HepG2 (cell line): ENCODE results near the gene PHKG1. TPM values are rescaled to one million over a fixed set of nuclear protein-coding genes. Genes with fewer than 3 reads are reported as not detected.
A peak's percentile ranks its signal among the peaks of the same experiment; 100 is the strongest.

ENCODE experiments used
- CBX1 ChIP-seq: IDR thresholded peaks from one replicate; pipeline ENCODE4 v1.6.1; 2016; ENCODE audit warnings: antibody characterized with exemption, low read depth
- GTF3A ChIP-seq: sonication (generic); formaldehyde crosslinking; conservative IDR thresholded peaks from 2 replicates; pipeline ENCODE4 v1.4.0; 2020; ENCODE audit warnings: mild to moderate bottlenecking, missing genetic modification reagents
- KAT8 ChIP-seq: IDR thresholded peaks from 2 replicates; pipeline ENCODE4 v1.6.1; 2016; ENCODE audit warnings: missing genetic modification reagents, missing compliant biosample characterization
- KLF15 ChIP-seq: sonication (generic); formaldehyde crosslinking; IDR thresholded peaks from 2 replicates; pipeline ENCODE4 v1.8.1; 2023; ENCODE audit warnings: borderline replicate concordance, mild to moderate bottlenecking, inconsistent platforms, missing genetic modification reagents, mixed read lengths
- MLLT10 ChIP-seq: sonication (generic); formaldehyde crosslinking; IDR thresholded peaks from 2 replicates; pipeline ENCODE4 v1.4.0; 2020; ENCODE audit warnings: missing genetic modification reagents
- MZF1 ChIP-seq: sonication (generic); formaldehyde crosslinking; IDR thresholded peaks from 2 replicates; pipeline ENCODE4 v1.8.1; 2023; ENCODE audit warnings: mild to moderate bottlenecking, missing genetic modification reagents, borderline replicate concordance
- PHB2 ChIP-seq: fragments of 450-650 bp; IDR thresholded peaks from 2 replicates; pipeline ENCODE4 v1.6.1; 2018; ENCODE audit not compliant: partially characterized antibody
- PHF8 ChIP-seq: sonication (generic); formaldehyde crosslinking; IDR thresholded peaks from 2 replicates; pipeline ENCODE4 v1.5.0; 2020; ENCODE audit warnings: missing genetic modification reagents
- SNAI1 ChIP-seq: sonication (generic); formaldehyde crosslinking; IDR thresholded peaks from 2 replicates; pipeline ENCODE4 v1.5.0; 2020; ENCODE audit warnings: mild to moderate bottlenecking, missing genetic modification reagents, borderline replicate concordance
- ZBTB25 ChIP-seq: IDR thresholded peaks from 2 replicates; pipeline ENCODE4 v1.6.1; 2018; ENCODE audit warnings: missing genetic modification reagents
- ZBTB7A ChIP-seq: sonication (generic); formaldehyde crosslinking; IDR thresholded peaks from 2 replicates; pipeline ENCODE4 v1.8.0; 2022; ENCODE audit warnings: mild to moderate bottlenecking, missing genetic modification reagents
- ZNF331 ChIP-seq: sonication (generic); formaldehyde crosslinking; IDR thresholded peaks from 2 replicates; pipeline ENCODE4 v1.4.0; 2020; ENCODE audit warnings: missing genetic modification reagents
- ZNF44 ChIP-seq: sonication (generic); formaldehyde crosslinking; IDR thresholded peaks from 2 replicates; pipeline ENCODE4 v1.5.1; 2020; ENCODE audit warnings: mild to moderate bottlenecking, missing genetic modification reagents
- ZNF713 ChIP-seq: sonication (generic); formaldehyde crosslinking; IDR thresholded peaks from 2 replicates; pipeline ENCODE4 v1.4.0; 2020; ENCODE audit warnings: mild to moderate bottlenecking, missing genetic modification reagents
- ZSCAN22 ChIP-seq: sonication (generic); formaldehyde crosslinking; IDR thresholded peaks from 2 replicates; pipeline ENCODE4 v1.4.0; 2020; ENCODE audit warnings: mild to moderate bottlenecking, missing genetic modification reagents
- polyA plus RNA-seq, 8 experiments: library from polyadenylated mRNA; depleted of rRNA in 3 of 8; stranded (reverse) in 7 of 8; unstranded in 1 of 8; fragments of >200 nt; fragmentation: Illumina TruSeq in 4 of 8; extraction: Trizol in 4 of 8; gene quantifications; 2 replicates each; pipeline versions ENCODE4 v1.2.1 to v1.2.3, GENCODE V29; 2011 to 2016; ENCODE audit warnings: low read depth in 4 of 8, missing spikeins in 1 of 8, mixed read lengths in 1 of 8; ENCODE audit not compliant: insufficient read depth in 1 of 8
- total RNA-seq, 5 experiments: library from RNA; depleted of rRNA; stranded (reverse); fragments of >200 nt; fragmentation: Illumina TruSeq; extraction: Trizol; gene quantifications; 2 replicates each; pipeline ENCODE4 v1.2.3, GENCODE V29; 2016; ENCODE audit warnings: low read depth in 1 of 5
- TF ChIP-seq, protein P1 (sequence below): sonication (generic); formaldehyde crosslinking; IDR thresholded peaks from 2 replicates; pipeline ENCODE4 v1.4.0; 2020; ENCODE audit warnings: missing genetic modification reagents, borderline replicate concordance
- TF ChIP-seq, protein P2 (sequence below): sonication (generic); formaldehyde crosslinking; IDR thresholded peaks from 2 replicates; pipeline ENCODE4 v1.5.1; 2020; ENCODE audit warnings: missing genetic modification reagents, mild to moderate bottlenecking, borderline replicate concordance
- TF ChIP-seq, protein P3 (sequence below): sonication (generic); formaldehyde crosslinking; IDR thresholded peaks from 2 replicates; pipeline ENCODE4 v1.8.1; 2023; ENCODE audit warnings: missing genetic modification reagents, mild to moderate bottlenecking, borderline replicate concordance
- TF ChIP-seq, protein P4 (sequence below): sonication (generic); formaldehyde crosslinking; IDR thresholded peaks from 2 replicates; pipeline ENCODE4 v1.9.0; 2021; ENCODE audit warnings: missing genetic modification reagents, mild to moderate bottlenecking, borderline replicate concordance
- TF ChIP-seq, protein P5 (sequence below), 2 experiments: sonication (generic) in 1 of 2; formaldehyde crosslinking in 1 of 2; IDR thresholded peaks; 2 replicates each; pipeline versions ENCODE4 v1.4.0 to v1.6.1; 2016 to 2020; ENCODE audit warnings: borderline replicate concordance in 1 of 2, low read depth in 1 of 2, mild to moderate bottlenecking in 1 of 2, missing genetic modification reagents in 1 of 2

The PHKG1 gene
- total and polyA plus RNA-seq, 2 of the 13 experiments (the other 11 are each of a cell fraction or from before 2014, with no cell fraction given) = 0.44 to 0.71 TPM

DNA sequence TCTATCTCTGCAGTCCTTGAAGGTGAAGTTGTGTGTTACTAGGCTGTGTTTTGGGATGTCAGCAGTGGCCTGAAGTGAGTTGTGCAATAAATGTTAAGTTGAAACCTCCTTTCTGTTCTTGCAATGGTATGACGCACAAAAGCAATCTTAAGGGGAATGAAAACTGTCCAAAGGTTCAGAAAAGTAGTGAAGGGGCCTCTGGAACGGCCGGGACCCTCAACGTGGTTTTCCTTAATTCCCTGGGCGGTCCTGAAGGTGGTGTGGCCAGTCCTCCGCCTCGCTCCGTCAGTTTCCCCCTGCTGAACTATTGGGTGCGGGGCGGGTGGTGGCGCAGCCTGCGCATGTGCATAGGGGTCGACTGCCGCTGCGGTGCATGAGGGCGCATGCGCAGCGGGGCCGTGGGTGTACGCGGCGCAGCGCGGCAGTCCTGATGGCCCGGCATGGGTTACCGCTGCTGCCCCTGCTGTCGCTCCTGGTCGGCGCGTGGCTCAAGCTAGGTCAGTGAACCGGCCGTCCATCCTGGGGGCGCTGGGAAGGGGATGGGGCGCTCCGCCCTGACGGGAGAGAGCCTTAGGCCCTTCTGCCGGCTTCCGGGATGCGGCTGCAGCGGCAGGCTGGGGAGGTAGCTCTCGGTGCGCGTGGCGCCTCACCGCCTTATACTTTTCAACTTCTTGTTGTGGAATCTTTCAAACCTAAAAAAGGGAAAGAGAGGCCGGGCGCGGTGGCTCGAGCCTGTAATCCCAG lies 28.7 kb downstream of the PHKG1 start, which contains the start of gene SUMF2 (continued):
- TF ChIP-seq, protein P1, sequence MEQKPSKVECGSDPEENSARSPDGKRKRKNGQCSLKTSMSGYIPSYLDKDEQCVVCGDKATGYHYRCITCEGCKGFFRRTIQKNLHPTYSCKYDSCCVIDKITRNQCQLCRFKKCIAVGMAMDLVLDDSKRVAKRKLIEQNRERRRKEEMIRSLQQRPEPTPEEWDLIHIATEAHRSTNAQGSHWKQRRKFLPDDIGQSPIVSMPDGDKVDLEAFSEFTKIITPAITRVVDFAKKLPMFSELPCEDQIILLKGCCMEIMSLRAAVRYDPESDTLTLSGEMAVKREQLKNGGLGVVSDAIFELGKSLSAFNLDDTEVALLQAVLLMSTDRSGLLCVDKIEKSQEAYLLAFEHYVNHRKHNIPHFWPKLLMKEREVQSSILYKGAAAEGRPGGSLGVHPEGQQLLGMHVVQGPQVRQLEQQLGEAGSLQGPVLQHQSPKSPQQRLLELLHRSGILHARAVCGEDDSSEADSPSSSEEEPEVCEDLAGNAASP (CRISPR knock-in tag) = no peak; the same call in 1 of the 2 replicates
- TF ChIP-seq, protein P2, sequence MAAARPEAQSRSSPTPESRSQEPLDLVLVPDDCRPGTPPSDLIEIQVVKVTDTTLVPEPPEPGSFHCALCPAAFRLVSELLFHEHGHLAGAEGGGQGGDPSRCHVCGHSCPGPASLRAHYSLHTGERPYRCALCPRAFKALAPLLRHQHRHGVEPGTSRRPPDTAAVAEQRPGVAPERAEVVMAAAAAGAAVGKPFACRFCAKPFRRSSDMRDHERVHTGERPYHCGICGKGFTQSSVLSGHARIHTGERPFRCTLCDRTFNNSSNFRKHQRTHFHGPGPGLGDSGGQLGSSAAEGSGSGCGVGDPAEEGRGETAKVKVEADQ (CRISPR knock-in tag) = peak; percentile 51; the same call in 1 of the 2 replicates
- no peak for TF ChIP-seq MZF1 (CRISPR knock-in tag)
- TF ChIP-seq KLF15 (CRISPR knock-in tag) = 0 out of 2 replicates have a peak, but pooled peaks have one; percentile 32
- no peak for TF ChIP-seq ZBTB25
- no peak for TF ChIP-seq PHB2
- no peak for TF ChIP-seq ZNF44 (CRISPR knock-in tag)
- TF ChIP-seq ZSCAN22 (CRISPR knock-in tag) = no peak
- TF ChIP-seq ZNF713 (CRISPR knock-in tag) = no peak
- TF ChIP-seq, protein P3, sequence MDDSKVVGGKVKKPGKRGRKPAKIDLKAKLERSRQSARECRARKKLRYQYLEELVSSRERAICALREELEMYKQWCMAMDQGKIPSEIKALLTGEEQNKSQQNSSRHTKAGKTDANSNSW (CRISPR knock-in tag) = no peak; the same call in 1 of the 2 replicates
- no peak for TF ChIP-seq GTF3A (CRISPR knock-in tag)
- TF ChIP-seq ZNF331 (CRISPR knock-in tag) = peak; percentile 63
- peak; percentile 89 for TF ChIP-seq PHF8
- peak; percentile 78 for TF ChIP-seq KAT8
- no peak for TF ChIP-seq MLLT10 (CRISPR knock-in tag)
- 0 out of 2 replicates have a peak, but pooled peaks have one; percentile 41 for TF ChIP-seq SNAI1
- TF ChIP-seq, protein P4, sequence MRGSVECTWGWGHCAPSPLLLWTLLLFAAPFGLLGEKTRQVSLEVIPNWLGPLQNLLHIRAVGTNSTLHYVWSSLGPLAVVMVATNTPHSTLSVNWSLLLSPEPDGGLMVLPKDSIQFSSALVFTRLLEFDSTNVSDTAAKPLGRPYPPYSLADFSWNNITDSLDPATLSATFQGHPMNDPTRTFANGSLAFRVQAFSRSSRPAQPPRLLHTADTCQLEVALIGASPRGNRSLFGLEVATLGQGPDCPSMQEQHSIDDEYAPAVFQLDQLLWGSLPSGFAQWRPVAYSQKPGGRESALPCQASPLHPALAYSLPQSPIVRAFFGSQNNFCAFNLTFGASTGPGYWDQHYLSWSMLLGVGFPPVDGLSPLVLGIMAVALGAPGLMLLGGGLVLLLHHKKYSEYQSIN (CRISPR knock-in tag) = no peak
- TF ChIP-seq CBX1 = no peak
- TF ChIP-seq, protein P5, sequence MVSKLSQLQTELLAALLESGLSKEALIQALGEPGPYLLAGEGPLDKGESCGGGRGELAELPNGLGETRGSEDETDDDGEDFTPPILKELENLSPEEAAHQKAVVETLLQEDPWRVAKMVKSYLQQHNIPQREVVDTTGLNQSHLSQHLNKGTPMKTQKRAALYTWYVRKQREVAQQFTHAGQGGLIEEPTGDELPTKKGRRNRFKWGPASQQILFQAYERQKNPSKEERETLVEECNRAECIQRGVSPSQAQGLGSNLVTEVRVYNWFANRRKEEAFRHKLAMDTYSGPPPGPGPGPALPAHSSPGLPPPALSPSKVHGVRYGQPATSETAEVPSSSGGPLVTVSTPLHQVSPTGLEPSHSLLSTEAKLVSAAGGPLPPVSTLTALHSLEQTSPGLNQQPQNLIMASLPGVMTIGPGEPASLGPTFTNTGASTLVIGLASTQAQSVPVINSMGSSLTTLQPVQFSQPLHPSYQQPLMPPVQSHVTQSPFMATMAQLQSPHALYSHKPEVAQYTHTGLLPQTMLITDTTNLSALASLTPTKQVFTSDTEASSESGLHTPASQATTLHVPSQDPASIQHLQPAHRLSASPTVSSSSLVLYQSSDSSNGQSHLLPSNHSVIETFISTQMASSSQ (IDR thresholded peaks at IDR 0.05; ENCODE audit: low read depth) = no peak
- TF ChIP-seq, protein P5 (CRISPR knock-in tag; IDR thresholded peaks at IDR 0.05; ENCODE audit: borderline replicate concordance) = peak; percentile 57; the same call in 1 of the 2 replicates
- TF ChIP-seq ZBTB7A (CRISPR knock-in tag) = 0 out of 2 replicates have a peak, but pooled peaks have one; percentile 19
